HG02588 (cell line): ENCODE measurements around the gene AKT2.
"Not testable (repeated sequence)": the region's sequence is repeated elsewhere in the genome, so short reads cannot be mapped to it uniquely, and the experiment has no call there.

Experiments used
- ATAC-seq: cut with Tn5 transposase; IDR thresholded peaks from one replicate; pipeline ENCODE4 v1.9.1; 2021; ENCODE audit warnings: mild to moderate bottlenecking, moderate library complexity; ENCODE audit not compliant: unreplicated experiment

AKT2 gene

GRCh38 chr19:40284501-40285352 is at the start of gene AKT2:
TSS of gene AKT2 (minus strand) at chr19:40285345. CDS start at chr19:40265267, 20,078 bp downstream.
- ATAC-seq = peak; percentile 36

- ATAC-seq = not testable (repeated sequence)
These were observed 47.9 kb upstream of the AKT2 start for GRCh38 chr19:40333083-40333482.

GRCh38 chr19:40332669-40333068 is 47.5 kb upstream of the AKT2 start:
- no peak for ATAC-seq

- no peak for ATAC-seq
These were observed 45.9 kb upstream of the AKT2 start for GRCh38 chr19:40331052-40331451.

GRCh38 chr19:40326201-40326600 is 41.1 kb upstream of the AKT2 start:
- ATAC-seq = no peak

GRCh38 chr19:40323705-40324104 is 38.6 kb upstream of the AKT2 start:
- no peak for ATAC-seq

GRCh38 chr19:40322951-40323615 is 37.9 kb upstream of the AKT2 start:
- ATAC-seq = no peak

GRCh38 chr19:40322271-40322610 is 37.1 kb upstream of the AKT2 start:
- no peak for ATAC-seq

- ATAC-seq = no peak
These were observed 36.6 kb upstream of the AKT2 start for GRCh38 chr19:40321566-40322270.

- ATAC-seq = no peak
These were observed 35.9 kb upstream of the AKT2 start for GRCh38 chr19:40321076-40321475.

GRCh38 chr19:40320558-40320935 is 35.4 kb upstream of the AKT2 start:
- no peak for ATAC-seq

- ATAC-seq = no peak
These were observed 32.2 kb upstream of the AKT2 start for GRCh38 chr19:40317338-40317737.

- ATAC-seq = no peak
These were observed 30.8 kb upstream of the AKT2 start for GRCh38 chr19:40315812-40316470.

GRCh38 chr19:40314656-40315055 is 29.5 kb upstream of the AKT2 start:
- no peak for ATAC-seq

GRCh38 chr19:40313229-40313983 is 28.3 kb upstream of the AKT2 start:
- ATAC-seq = no peak

GRCh38 chr19:40312533-40312932 is 27.4 kb upstream of the AKT2 start:
- ATAC-seq = no peak

GRCh38 chr19:40309666-40310065 is 24.5 kb upstream of the AKT2 start:
- no peak for ATAC-seq

- no peak for ATAC-seq
These were observed 20.3 kb upstream of the AKT2 start for GRCh38 chr19:40305403-40305802.

GRCh38 chr19:40304306-40304705 is 19.2 kb upstream of the AKT2 start:
- no peak for ATAC-seq

GRCh38 chr19:40303765-40304164 is 18.6 kb upstream of the AKT2 start:
- ATAC-seq = no peak
